Measurements from ENCODE around the gene MAP7.
"Not testable (repeated sequence)": the region's sequence is repeated elsewhere in the genome, so short reads cannot be mapped to it uniquely, and the experiment has no call there.

DNA sequence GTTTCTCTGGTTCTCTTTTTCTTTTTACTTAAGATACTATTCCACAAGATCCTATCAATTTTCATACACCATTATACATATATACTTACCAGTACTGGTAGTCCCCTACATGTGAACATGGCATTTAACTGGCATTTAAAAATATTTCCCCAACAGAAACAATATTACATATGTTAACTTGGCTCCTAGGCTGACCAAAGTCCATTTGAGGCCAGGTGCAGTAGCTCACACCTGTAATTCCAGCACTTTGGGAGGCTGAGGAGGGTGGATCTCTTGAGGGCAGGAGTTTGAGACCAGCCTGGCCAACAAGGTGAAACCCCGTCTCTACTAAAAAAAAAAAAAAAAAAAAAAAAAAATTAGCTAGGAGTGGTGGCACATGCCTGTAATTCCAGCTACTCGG is 53.8 kb downstream of the MAP7 start:
- TF ChIP-seq, protein P1, sequence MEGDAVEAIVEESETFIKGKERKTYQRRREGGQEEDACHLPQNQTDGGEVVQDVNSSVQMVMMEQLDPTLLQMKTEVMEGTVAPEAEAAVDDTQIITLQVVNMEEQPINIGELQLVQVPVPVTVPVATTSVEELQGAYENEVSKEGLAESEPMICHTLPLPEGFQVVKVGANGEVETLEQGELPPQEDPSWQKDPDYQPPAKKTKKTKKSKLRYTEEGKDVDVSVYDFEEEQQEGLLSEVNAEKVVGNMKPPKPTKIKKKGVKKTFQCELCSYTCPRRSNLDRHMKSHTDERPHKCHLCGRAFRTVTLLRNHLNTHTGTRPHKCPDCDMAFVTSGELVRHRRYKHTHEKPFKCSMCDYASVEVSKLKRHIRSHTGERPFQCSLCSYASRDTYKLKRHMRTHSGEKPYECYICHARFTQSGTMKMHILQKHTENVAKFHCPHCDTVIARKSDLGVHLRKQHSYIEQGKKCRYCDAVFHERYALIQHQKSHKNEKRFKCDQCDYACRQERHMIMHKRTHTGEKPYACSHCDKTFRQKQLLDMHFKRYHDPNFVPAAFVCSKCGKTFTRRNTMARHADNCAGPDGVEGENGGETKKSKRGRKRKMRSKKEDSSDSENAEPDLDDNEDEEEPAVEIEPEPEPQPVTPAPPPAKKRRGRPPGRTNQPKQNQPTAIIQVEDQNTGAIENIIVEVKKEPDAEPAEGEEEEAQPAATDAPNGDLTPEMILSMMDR (IDR thresholded peaks at IDR 0.05): not testable (repeated sequence)
- TF ChIP-seq POLR2A, POLR2AphosphoS5 (IDR thresholded peaks at IDR 0.05): not testable (repeated sequence)
